GM19397 (cell line): ENCODE measurements around the gene RNF151.
"Not testable (repeated sequence)": the region's sequence is repeated elsewhere in the genome, so short reads cannot be mapped to it uniquely, and the experiment has no call there.

Source experiments
- ATAC-seq: cut with Tn5 transposase; IDR thresholded peaks from one replicate; pipeline ENCODE4 v1.9.1; 2021; ENCODE audit warnings: mild to moderate bottlenecking, moderate library complexity; ENCODE audit not compliant: unreplicated experiment

The RNF151 gene

DNA sequence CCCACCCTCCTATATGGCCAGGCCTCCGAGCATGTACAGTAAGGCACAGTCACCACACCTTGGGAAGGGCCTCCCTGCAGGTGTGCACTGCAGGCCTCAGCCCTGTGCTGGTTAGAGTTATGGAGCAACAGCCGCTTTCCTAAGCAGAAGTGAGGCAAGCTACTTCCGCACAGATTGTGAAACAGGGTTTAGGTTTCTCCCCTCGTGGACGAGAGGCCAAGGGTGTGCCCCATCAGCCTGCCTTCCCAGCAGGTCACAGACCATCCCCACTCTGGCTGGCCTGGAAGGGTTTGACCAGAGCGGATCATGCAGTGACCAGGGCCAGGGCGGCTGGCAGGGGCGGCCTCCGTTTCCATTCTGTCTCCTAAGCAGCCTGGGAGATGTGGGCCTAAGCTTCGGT, 28.3 kb upstream of the RNF151 start:
- no peak for ATAC-seq

DNA sequence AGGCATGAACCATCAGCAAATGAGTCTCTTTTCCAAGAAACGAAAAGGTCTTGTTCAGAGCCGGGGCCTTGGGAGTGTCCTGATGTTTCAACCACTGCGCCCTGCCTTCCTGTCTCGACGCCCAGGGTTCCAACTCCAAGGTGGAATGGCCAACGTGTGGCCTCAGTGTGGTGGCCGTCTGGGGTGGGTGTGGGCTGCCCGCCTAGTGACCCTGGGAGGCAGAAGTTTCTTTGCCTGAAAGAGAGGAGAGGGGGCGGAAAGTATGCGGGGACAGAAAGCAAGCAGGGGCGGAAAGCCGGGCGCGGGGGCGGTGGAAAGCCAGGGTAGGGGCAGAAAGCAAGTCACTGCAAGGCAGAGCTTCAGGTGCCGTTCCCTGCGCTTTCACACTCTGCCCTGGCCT, 27.7 kb upstream of the RNF151 start:
- ATAC-seq, result no peak

DNA sequence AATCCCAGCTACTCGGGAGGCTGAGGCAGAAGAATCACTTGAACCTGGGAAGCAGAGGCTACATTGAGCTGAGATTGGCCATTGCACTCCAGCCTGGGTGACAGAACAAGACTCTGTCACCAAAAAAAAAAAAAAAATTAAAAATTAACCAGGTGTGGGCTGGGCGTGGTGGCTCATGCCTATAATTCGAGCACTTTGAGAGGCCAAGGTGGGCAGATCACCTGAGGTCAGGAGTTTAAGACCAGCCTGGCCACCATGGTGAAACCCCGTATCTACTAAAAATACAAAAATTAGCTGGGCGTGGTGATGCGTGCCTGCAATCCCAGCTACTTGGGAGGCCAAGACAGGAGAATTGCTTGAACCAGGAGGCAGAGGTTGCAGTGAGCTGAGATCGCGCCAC, 26.8 kb upstream of the RNF151 start:
- not testable (repeated sequence) for ATAC-seq

DNA sequence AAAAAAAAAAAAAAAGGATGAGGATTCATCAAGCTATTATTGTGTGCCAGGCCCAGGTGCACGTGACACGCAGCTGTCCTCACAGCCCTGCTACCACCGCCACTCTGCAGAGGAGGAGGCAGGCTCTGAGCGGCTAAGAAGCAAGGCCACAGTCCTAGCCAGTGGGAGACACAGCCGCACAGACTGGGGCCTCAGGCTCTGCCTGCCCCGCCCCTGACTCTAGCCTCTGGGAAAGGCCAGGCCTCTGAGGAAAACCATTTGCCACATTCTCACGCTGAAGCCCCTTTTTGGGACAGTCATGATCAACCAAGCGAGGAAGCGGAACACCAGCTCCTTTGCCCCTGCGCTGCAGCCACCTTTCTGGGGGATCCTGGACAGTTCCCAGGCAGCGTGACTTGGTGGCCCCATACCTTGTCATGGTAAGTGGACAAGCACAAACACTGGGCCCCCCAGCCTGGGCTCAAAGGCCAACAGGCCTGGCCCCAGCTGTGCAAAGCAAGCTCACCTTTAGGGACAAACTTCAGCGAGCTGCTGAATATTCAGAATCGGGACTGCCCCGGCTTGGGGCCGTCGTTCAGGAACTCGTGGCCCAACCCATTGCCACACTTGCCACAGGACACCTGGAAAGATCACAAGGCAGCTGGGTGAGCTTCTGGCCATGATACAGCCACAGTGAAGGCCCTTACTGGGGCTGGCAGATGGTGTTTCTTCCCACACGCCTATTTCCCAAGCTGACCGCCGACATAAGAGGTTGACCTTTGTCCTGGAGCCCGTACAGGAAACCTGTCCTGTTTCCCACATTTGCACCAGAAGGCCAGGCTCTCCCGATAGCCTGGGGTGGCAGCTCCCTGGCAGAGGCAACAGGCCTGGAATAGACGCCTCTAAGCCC, 26.1 kb upstream of the RNF151 start:
- no peak for ATAC-seq

DNA sequence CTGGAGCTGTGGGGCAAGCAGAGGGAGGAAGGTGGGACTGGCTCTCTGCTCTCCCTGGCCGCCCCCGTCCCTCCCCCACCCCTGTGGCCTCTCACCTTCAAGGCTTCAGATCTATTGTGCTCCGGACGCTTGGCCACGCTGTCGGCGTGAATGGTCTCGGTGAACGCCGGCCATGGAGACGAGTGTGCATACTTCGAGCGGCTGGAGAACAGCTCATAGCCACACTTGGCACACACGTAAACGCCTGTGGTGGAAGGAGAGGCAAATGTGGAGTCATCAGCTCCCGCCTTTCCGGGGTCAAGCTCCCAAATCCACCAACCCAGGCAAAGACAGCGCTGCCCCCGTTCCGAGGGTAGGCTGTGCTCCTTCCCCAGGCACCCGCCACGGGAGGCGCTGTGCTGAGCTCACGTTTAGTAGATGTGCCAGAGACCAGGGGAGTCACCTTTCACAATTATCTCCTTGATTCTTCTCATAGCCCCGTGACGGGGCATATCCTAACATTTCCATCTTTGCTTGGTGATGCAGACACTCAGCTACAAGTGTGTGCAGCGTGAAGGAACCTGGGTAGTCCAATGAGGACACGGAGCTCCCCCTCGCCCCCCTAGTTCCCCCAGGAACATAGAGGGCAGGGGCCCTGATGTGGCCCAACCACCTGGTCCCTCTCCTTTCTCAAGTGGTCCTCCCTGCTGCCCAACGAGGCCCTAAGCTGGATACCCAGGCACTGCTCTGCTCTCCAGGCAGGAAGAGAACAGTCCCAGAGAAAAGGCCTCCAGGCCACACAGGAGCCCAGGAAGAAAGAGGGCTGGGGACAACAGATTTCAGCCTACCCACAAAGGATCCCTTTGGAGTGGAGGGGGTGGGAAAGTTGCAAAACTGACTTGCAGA, 25.3 kb upstream of the RNF151 start:
- ATAC-seq, result no peak

DNA sequence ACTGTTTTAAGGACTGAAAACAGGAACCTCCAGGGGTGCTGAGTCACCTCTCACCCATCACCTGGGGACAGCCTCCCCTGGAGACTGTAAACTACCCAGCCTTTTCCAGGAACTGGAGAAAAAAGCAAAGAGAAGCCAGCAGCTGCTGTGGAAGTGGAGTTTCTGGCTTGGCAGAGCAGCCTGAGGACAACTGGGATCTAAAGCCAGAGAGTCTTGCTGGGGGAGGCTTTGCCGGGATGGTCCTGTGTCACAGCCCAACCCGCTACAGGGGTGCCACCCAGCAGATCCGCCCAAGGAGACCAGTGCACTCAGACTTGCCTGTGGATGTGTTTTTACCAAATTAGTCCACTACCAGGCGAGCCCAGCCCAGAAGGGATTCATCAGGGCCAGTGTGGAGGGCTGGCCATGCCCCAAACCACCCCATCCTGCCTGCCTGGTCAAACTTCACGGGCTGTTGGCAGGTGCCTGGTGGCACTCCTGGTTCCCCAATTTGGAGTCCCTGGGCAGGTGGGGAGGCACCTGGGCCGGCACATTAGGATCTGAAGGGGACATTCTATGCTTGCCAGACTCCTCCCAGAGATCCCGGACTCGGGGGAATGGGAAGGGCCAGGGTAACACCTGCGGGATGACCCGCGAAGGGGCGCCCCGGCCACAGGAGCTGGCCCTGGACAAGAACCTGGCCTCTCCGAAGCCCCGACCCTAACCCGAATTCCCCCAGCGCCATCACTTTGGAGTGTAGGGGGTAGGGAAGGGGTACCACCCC, 24.4 kb upstream of the RNF151 start:
- no peak for ATAC-seq

DNA sequence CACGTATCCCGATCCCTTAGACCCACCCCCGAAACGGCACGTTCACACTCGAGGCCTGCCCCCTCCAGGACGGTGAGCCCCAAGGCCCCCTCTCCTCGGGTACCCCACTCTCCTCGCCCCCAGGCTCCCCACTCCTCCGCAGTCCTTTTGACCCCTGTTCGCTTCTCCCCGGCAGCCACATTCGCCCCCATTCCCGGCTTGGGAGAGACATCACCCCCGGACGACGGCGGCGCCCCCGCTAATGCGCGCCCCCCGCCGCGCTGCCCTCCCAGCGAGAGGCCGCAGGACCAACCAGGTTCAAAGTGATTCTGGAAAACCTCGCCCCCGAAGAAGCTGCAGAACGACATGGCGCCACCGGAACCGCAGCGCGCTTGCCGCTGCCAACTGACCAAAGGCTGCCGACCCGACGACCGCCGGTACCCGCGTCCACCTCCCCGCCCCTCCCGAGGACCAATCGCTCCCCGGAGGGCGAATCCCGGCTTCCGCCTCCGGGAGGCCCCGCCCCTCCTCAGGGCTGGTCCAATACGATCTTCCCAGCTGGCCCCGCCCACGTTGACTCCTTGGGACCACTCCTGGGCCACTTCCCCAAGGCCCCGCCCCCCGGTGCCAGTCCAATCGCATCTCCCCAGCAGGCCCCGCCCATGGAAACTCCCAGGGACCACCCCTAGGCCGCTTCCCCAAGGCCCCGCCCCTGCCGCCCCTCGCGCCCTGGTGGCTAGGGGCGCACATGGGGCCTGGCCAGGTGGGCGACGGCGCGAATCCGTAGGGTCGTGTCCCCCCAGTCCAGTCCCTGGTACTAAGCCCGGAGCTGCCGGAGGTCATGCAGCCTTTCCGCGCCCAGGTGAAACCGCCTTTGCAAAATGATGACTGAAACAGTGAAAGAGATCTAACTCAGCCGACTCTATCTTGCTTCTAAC, 23.6 kb upstream of the RNF151 start, which contains the start of gene MSRB1:
Gene MSRB1, minus strand, starts transcription at position 390 of the 917 bp plus-strand sequence. Its CDS starts 43 bp downstream, at position 347.
- ATAC-seq, result peak; percentile 89

DNA sequence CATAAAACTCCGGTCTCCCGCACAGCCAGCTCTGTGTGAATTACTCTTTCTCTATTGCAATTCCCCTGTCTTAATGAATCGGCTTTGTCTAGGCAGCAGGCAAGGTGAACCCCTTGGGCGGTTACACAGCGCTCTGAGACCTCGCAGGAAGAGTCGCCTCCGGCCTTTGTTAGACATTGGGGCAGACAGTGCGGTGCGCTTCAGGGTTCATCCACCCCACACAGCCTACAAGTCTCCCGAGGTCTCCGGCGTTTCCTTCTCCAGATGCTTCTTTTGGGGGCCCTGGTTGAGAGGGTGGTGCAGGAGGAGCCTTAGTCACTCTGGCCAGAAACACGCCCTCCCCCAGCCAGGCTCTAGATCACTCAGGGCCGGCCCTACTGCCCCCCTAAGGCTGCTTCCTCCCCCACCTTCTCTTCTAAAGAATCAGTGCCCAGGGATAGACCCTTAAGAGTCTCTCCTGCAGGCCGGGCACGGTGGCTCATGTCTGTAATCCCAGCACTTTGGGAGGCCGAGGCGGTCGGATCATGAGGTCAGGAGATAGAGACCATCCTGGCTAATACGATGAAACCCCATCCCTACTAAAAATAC, 21.9 kb upstream of the RNF151 start:
- no peak for ATAC-seq

DNA sequence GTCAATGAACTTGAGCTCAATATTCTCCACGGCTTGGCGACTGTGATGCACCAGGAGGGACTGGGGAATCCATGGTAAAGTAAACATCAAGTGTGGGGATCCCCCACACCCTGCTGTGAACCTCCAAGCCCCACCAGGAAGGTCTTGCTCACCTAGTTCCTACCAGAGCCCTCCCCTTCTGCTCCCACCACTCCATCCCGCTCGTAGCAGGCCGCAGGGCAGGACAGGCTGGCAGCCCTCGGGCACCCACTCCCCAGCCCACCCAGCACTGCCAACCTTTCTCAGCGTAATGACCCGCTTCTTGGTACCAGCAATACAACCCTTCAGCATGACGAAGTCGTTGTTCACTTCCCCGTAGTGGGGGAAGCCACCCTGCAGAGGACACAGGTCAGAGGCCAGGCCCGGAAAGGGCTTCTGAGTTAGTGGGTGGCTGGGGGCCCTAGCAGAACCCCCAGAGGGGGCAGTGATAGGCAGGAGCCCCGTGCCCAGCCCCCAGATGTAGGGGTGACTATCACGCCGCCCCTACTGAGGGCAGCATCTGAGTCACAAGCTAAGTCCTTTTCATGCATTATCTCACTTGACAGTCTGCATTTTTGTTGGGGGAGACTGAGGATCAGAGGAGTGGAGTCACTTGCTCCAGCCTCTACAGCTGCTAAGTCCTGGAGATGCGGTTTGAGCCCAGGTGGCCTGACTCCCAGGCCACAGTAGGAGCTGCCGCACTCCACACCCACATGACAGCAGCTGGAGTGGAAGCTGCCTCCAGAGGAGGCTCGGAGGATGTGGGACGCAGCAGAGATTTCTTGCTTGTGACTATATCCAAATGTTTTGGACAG, 20.9 kb upstream of the RNF151 start:
- ATAC-seq, result no peak

DNA sequence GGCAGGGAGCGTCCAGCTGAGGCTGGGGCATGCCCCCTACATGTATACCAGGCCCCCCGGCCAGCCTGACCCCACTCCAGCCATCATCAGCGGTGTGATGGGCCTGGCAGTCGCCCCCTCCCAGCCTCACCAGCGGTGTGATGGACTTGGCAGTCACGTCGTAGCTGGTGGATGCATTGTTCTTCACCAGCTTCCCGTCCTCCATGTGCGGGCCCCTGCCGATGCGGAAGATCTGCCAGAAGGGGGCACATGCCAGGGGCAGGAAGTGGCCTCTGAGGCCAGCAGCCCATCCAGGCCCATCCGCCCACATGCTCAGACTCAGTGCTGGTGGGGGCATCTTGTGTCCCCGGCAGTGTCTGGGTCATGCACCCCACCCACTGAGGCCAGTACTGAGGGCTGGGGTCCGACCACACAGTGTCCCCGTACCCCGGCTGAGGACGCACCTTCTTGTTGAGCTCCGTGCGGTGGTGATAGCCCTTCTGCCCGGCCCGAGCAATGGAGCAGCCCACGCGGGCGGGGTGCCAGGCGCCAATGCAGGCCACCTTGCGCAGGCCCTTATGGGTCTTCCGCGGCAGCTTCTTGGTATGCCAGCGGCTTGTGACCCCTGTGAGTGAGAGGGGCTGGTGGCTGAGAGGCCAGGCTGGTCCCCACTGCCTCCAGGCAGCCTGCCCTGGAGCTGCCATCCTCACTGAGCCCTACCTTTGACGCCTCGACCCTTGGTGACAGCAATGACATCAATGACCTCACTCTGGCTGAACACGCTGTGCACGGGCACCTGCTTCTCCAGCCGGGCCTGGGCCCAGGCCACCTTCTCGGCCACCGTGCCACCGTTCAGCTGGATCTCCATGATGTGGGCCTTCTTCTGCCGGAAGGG, 19.9 kb upstream of the RNF151 start:
- no peak for ATAC-seq

DNA sequence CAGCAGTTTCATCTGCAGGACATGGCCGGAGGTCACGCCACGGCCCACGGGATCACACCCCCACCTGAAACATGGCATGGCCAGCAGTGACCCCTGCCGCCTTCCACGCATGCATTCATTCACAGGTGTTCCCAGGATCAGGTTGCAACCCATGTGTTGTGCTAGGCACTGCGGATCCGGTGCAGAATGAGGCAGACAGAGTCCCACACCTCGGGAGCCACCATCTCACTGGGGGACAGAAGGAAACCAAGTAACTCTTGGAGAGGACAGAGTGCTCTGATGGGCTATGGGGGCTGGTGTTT, 19.3 kb upstream of the RNF151 start:
- no peak for ATAC-seq

DNA sequence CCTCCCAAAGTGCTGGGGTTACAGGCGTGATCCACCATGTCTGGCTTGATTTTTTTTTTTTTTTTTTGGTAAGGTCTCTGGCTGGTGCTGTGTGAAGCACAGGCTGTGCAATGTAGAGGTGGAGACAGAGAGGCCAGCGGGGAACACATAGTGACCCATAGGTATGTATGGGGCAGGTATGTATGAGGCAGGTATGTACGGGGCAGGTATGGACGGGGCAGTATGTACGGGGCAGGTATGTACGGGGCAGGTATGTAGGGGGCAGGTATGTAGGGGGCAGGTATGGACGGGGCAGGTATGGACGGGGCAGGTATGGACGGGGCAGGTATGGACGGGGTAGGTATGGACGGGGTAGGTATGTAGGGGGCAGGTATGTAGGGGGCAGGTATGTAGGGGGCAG, 17.1 kb upstream of the RNF151 start:
- ATAC-seq, result no peak

DNA sequence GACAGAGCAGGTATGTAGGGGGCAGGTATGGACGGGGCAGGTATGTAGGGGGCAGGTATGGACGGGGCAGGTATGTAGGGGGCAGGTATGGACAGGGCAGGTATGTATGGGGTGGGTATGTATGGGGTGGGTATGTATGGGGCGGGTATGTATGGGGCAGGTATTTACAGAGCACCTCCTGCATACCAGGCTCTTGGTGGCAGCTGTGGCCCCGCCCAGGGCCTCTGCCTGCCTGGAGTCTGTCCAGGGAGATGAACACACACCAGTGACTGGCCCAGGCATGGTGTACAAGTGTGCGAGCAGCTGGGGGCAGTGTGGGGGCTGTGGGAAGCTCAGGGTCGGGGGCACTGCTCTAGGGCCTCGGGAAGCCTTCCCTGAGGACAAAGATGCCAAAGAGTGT, 16.6 kb upstream of the RNF151 start:
- ATAC-seq, result no peak

DNA sequence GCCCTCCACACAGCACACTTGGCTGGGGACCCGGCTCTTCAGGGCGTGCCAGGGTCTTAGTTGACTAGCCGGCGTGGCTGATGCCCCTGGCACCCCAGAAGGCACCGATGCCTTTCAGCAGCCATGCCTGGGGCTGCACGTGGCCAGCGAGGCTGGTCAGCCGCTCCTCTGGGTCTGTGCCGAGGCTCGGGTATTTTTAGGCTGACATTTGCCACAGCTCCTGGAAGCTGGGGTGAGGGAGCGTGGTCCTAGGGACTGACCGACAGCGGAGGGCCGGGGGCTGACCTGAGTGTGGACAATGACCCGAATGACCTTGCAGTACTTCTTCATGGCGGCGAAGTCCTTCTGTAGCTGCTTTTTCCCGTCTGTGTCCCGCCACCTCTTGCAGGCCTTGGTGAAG, 16.1 kb upstream of the RNF151 start:
- ATAC-seq, result no peak

DNA sequence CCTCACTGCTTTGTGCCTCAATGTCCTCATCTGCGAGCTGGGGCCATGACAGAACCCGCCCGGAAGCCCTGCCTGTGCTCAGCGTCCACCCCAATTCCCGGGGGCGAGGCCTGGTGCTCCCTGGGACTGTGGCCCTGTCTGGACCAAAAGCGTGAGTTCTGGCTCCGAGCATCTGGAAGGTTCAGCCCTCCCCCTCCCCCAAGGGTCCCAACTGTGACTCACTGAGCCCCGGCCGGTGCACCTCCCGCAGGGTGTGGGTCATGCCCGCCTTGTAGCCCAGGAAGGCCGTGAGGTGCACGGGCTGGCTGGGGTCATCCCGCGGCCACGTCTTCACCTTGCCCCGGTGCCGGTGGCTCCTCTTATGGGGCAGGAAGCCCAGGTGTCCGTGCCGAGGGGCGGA, 12.9 kb upstream of the RNF151 start:
- no peak for ATAC-seq

DNA sequence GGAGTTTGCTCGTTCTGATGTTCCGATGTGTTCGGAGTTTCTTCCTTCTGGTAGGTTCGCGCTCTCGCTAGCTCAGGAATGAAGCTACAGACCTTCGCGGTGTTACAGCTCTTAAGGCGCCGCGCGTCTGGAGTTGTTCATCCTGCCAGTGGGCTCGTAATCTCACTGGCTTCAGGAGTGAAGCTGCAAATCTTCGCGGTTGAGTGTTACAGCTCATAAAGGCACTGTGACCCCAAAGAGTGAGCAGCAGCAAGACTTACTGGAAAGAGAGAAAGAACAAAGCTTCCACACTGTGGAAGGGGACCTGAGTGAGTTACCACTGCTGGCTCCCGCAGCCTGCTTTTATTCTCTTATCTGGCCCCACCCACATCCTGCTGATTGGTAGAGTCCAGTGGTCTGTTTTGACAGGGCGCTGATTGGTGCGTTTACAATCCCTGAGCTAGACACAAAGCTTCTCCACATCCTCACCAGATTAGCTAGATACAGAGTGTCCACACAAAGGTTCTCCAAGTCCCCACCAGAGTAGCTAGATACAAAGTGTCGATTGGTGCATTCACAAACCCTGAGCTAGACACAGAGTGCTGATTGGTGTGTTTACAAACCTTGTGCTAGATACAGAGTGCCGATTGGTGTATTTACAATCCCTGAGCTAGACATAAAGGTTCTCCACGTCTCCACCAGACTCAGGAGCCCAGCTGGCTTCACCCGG, 9.1 kb upstream of the RNF151 start:
- not testable (repeated sequence) for ATAC-seq

DNA sequence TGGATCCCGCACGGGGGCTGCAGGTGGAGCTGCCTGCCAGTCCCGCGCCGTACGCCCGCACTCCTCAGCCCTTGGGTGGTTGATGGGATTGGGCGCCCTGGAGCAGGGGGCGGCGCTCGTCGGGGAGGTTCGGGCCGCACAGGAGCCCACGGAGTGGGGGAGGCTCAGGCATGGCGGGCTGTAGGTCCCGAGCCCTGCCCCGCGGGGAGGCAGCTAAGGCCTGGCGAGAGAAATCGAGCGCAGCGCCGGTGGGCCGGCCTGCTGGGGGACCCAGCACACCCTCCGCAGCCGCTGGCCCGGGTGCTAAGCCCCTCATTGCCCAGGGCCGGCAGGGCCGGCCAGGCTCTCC, 8.5 kb upstream of the RNF151 start:
- not testable (repeated sequence) for ATAC-seq
